Hematopoietic multipotent progenitor cell treated with erythropoietin and hydrocortisone succinate and interleukin-3 and kit ligand, for 17 days (in vitro differentiated cells): ENCODE measurements around the gene P3H4.
"Not testable (repeated sequence)": the region's sequence is repeated elsewhere in the genome, so short reads cannot be mapped to it uniquely, and the experiment has no call there.

ENCODE experiments used
- DNase-seq: peaks from one replicate; pipeline ENCODE4 v3.0.0-alpha.2; 2015; ENCODE audit warnings: low spot score

P3H4 gene

GRCh38 chr17:41792845-41793783 is 18.6 kb downstream of the P3H4 start:
- DNase-seq: no peak

- DNase-seq: no peak
Measured at GRCh38 chr17:41787021-41787418, 24.7 kb downstream of the P3H4 start.

- DNase-seq: peak; percentile 85
Measured at GRCh38 chr17:41786227-41787020, 25.3 kb downstream of the P3H4 start, which contains the start of gene JUP. JUP (minus strand) TSS chr17:41786711; CDS start chr17:41771854, 14,857 bp downstream.

DNA sequence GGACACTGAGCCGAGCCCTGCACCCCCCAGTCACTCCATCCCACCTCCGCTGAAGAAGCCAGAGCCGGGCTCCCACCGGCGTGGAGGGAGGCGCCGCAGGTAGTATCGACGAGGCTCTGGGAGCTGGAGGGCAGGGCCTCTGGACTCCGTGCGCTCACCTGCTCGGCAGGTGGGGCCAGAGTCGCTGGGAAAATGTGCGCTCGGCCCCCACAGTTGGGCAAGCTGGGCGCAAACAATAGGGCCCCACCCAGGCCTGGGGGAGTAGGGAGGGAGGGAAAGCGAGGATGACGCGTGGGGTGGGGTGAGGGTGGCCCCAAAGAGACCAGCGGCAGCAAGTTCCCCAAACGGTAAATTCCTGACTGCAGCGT is 25.9 kb downstream of the P3H4 start:
- DNase-seq: no peak

DNA sequence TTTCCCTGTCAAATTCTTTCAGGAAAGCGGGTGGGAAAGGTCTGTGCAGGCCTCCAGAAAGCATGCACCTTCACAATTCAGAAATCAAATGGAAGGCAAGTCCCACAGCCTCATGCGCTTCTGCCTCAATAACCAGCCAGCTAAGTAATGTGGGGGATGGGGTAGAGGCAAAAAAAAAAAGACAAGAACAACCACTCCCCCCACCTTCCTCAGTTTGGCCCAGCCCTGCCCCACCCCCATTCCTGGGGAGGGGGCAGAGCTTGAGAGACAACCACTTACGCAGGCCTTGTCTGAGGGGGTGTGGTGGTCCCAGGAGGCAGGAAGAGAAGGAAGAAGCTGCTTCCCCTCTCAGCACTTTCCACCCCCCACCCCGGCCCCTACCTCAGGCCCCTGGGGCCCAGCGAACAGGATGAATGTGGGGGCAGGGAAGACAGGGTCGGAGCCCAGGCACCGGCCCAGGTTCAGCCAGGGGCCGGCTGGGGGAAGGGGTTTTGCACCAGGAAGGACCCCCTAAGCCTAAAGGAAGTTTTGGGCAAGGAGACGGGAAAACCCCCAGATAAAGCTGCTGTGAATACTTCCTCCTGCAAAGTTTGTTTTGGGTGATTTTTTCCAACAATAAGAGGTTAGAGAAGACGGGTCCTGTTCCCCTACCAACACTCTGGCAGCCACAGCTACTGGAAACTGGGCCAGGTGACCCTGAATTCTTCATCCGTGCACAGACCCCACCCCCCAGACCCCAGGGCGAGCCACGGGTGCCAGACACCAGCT is 26.5 kb downstream of the P3H4 start:
- no peak for DNase-seq

GRCh38 chr17:41784207-41784744 is 27.5 kb downstream of the P3H4 start:
- DNase-seq: no peak

GRCh38 chr17:41782142-41782541 is 29.6 kb downstream of the P3H4 start:
- DNase-seq: no peak

- DNase-seq: no peak
Measured at GRCh38 chr17:41781404-41782110, 30.2 kb downstream of the P3H4 start.

GRCh38 chr17:41779954-41780353 is 31.8 kb downstream of the P3H4 start:
- DNase-seq: no peak

GRCh38 chr17:41777574-41778188 is 34.1 kb downstream of the P3H4 start:
- DNase-seq: no peak

DNA sequence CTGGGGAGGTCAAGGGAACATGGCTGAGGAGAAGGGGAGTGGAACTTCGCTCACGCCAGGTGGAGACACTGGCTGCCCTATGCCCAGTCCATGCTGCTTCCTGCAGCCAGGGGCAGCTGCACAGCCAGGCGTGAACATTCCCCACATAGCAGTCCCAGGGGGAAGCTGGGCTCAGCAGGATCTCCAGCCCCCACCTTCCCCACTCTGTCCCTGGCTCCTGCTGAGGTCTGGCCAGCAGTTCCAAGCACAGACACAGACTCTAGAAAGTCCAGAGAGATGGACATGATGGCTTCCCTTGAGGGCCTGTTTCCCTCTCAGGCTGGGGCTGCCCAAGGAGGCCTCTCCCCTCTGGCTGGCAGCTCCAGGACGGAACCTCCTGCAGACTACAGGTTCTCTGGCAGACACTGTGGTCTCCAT is 34.6 kb downstream of the P3H4 start:
- DNase-seq: no peak

GRCh38 chr17:41776262-41776900 is 35.4 kb downstream of the P3H4 start:
- DNase-seq: not testable (repeated sequence)

DNA sequence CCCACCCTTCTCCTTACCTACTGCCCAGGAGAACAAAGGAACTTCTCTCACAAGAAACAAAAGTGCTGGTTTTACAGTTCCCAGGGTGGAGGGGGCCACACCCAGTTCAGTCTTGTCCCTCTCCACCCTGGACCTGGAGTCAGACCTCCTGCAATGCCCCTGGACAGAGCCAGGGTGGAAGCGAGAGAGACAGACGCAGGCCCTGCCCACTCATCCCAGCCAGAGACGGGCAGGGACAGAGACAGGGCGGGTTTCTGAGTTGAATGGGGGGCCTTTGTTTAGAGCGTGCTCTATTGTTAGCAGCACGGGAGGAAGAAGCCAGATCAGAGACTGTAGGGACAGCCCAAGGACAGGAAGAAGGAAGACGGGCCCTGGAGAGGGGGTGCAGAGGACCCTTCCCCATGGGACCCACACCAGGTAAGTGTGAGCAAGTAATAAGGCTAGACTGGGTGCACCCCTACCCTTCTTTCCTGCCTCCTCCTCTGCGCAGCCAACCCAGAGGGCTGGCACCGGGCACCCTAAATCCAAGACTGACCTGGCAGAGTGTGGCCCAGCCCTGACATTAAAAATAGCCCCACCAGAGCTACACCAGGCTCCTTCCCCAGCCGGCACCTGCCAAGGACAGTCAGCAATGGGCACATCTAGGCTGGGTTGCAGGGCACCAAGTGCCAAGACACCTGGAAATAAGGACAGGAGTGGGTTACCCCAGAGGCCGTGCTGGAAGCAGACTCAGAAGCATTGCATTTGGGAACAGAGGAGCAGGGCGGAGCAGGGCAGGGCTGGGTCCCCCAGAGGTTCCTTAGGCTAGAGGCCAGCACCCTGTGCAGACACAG is 36.1 kb downstream of the P3H4 start:
- DNase-seq: no peak

DNA sequence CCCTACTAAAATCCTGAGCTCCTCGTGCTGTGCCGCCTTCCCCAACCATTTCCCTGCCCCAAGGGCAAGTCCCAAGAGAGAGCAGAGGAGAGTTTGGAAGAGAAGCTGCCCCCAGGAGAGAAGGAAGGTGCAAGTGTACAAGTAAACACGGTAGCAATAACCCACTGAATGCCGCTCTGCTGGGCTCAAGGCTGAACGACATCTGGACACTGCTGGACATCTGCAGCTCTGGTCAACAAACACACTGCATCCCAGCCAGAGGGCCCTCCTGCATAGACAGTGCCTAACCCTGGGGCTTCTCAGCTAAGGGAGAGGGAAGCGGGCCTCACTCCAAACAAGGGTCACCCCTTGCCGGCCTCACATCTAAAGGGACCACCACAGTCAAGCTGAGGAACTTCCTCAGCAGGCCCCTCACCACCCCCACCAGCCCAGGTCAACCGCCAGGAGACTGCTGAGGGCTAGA is 38.0 kb downstream of the P3H4 start:
- DNase-seq: no peak

DNA sequence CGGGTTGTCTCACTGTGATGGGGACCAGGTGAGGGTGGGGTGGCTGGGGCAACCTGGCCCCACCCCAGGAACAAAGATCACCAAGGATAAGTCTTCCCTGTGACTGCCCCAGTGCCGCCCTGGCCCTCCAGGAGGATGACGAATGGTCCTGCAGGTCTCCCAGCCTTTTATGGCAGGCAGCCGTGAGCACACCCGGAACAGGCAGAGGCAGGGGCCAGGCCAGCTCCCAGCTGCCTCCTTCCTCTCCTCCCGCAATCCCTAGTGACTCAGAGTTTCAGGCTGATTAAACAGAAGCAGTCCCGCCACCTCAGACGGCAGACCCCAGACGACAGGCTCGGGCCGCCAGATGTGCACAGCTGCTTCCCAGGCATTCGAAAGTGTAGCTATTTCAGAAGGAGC is 38.6 kb downstream of the P3H4 start:
- no peak for DNase-seq

DNA sequence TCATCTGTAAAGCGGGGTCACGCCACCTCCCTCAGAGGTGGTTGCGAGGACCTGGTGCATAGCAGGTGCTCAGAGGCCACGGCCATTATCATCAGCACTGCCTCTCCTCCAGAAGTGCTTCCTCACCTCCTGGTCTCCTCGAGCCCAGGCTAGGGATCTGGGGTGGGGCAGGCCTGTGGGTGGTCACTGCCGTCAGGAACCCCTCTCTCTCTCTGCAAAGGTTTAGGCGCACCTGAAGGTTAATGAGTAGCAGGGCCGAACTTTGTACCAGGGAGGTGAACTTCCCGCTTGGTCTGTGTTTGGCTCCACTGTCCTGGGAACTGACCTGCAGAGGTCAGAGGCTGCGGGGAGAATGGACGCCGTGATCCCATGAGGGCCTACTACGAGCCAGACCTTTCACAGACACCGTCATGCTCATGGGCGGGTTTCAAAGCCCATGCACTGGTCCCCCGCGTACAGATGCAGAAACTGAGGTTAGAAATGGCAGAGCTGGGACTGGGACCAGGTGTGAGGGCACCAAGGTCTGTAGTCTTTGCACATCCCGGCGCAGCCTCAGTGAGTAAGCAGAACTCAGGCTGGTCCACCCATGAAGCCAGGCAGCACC is 39.1 kb downstream of the P3H4 start:
- no peak for DNase-seq

DNA sequence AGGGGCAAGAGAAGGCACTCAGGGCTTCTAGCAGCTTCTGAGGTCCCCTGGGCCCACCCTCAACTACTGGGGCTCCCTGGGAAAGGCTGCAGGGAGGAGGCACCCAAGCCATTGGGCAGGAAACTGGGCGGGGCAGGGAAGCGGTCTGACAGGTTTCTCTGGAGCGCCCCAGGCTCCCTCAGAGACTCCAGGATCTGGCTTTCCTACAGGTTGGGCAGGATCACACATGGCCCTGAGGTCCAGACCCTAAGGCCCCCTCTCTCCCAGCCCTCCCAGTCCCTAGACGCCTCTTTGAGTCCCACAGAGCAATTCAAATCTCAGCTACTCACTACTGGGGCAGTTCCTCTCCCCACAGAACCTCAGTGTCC is 39.5 kb downstream of the P3H4 start:
- no peak for DNase-seq

GRCh38 chr17:41771389-41772206 is 40.2 kb downstream of the P3H4 start:
- DNase-seq: no peak
